ENCODE data around the gene OSER1.

OSER1 gene

DNA sequence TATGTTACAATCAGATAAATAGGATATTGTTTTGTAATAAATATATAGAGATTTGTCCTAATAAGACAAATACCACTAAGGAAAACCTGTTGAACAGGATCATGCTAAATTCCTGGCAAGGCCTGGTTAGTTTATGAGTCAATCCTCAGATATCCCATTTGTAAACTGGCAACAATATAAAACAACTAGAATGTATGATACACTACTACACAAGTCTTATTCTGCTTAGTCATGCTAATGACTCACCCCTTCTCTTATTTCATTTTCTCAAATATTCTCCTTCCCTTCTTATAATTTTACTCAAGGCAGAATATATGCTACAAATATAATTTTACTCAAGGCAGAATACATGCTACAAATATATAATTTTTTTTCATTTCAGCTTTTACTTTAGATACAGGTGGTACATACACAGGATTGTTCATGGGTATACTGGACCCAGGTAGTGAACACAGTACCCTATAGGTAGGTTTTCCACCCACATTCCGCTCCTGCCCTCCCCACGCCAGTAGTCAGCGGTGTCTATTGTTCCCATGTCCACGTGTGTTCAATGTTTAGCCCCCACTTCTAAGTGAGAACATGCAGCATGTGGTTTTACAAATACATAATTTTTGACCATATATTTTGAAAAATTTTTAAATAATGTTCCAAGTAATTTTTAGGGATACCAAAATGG lies 6.3 kb downstream of the OSER1 start:
- Histone ChIP-seq H3K4me2 (ENCODE audit: low read depth, low read length, poor library complexity, severe bottlenecking) (peak overlapping the region; percentile 6), H3K4me1 (ENCODE audit: insufficient read depth, low read length, poor library complexity, severe bottlenecking) (peaks cover 38% of the 10 kb centered on the region), H3K9me2 (replicated peaks; ENCODE audit: low read depth, low read length) (no peaks in the 10 kb centered on the region), H2AFZ (ENCODE audit: low read length) (no peak overlapping the region), H3K27me3 (ENCODE audit: insufficient read depth, low read length, poor library complexity, severe bottlenecking) (no peaks in the 10 kb centered on the region), H3K9ac (ENCODE audit: low read depth, low read length, poor library complexity, severe bottlenecking) (no peak overlapping the region), H3F3A (ENCODE audit: low read depth) (no peaks in the 10 kb centered on the region), H3K79me2 (ENCODE audit: insufficient read depth, low read length) (peaks cover 50% of the 10 kb centered on the region), H3K4me3 (ENCODE audit: low read length, poor library complexity, severe bottlenecking) (no peak overlapping the region), H3K9me3 (ENCODE audit: insufficient read depth, low read depth, low read length) (no peaks in the 10 kb centered on the region), H4K20me1 (ENCODE audit: insufficient read depth, low read length, poor library complexity, severe bottlenecking) (peaks cover 43% of the 10 kb centered on the region), H3K36me3 (ENCODE audit: insufficient read depth, low read length) (peaks cover 52% of the 10 kb centered on the region)
- no peak for TF ChIP-seq EZH2phosphoT487 (IDR thresholded peaks at IDR 0.05; ENCODE audit: borderline replicate concordance)
- TF ChIP-seq CTCF (conservative IDR thresholded peaks at IDR 0.05; ENCODE audit: low read length) = no peak

DNA sequence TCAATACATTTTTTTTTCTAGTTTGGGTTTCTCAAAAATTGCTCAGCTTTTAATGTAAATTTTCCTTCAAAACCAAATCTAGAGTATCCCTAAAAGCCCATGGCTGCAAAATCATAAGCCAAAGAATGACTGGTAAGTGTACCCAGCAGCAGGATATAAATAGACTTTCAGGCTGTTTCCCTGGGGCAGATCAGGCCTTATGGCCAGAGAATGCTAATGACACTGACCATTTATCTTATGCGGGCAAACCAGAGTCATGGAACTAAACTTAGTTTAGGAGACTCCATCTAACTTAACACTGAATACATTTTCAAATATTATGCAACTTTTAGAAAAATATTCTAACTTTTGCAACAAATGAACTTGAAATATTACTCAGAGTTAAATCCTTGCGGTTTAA lies 7.4 kb downstream of the OSER1 start:
- H3K27me3 ChIP-seq (ENCODE audit: insufficient read depth, low read length, poor library complexity, severe bottlenecking) = no peaks in the 10 kb centered on the region
- H3F3A ChIP-seq (ENCODE audit: low read depth) = no peaks in the 10 kb centered on the region
- TF ChIP-seq EZH2phosphoT487 (IDR thresholded peaks at IDR 0.05; ENCODE audit: borderline replicate concordance) = no peak
- no peak for TF ChIP-seq CTCF (conservative IDR thresholded peaks at IDR 0.05; ENCODE audit: low read length)
- peaks cover 39% of the 10 kb centered on the region for H3K79me2 ChIP-seq (ENCODE audit: insufficient read depth, low read length)
- peaks cover 31% of the 10 kb centered on the region for H4K20me1 ChIP-seq (ENCODE audit: insufficient read depth, low read length, poor library complexity, severe bottlenecking)
- no peaks in the 10 kb centered on the region for H3K9me2 ChIP-seq (replicated peaks; ENCODE audit: low read depth, low read length)
- peaks cover 60% of the 10 kb centered on the region for H3K36me3 ChIP-seq (ENCODE audit: insufficient read depth, low read length)
- no peak overlapping the region for H3K9ac ChIP-seq (ENCODE audit: low read depth, low read length, poor library complexity, severe bottlenecking)
- H3K4me3 ChIP-seq (ENCODE audit: low read length, poor library complexity, severe bottlenecking) = no peak overlapping the region
- peaks cover 26% of the 10 kb centered on the region for H3K4me1 ChIP-seq (ENCODE audit: insufficient read depth, low read length, poor library complexity, severe bottlenecking)
- no peaks in the 10 kb centered on the region for H3K9me3 ChIP-seq (ENCODE audit: insufficient read depth, low read depth, low read length)
- no peak overlapping the region for H2AFZ ChIP-seq (ENCODE audit: low read length)
- H3K4me2 ChIP-seq (ENCODE audit: low read depth, low read length, poor library complexity, severe bottlenecking) = no peak overlapping the region

DNA sequence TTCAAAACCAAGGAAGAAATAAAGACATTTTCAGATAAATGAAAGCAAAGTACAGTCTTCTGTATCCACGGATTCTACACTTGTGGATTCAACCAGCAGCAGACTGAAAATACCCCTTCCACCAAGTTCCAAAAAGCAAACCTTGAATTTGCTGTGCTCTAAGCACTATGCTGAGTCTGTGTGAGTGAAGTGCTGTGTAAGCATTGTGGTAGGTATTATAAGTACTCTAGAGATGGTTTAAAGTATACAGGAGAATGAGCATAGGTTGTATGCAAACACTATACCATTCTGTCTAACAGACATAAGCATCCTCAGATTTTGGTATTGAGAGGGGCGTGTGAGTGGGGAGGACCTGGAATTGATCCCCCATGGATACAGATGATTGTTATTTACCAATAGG lies 9.6 kb downstream of the OSER1 start:
- no peaks in the 10 kb centered on the region for H3F3A ChIP-seq (ENCODE audit: low read depth)
- H3K79me2 ChIP-seq (ENCODE audit: insufficient read depth, low read length) = peaks cover 18% of the 10 kb centered on the region; the same call in 1 of the 2 replicates
- H3K9ac ChIP-seq (ENCODE audit: low read depth, low read length, poor library complexity, severe bottlenecking) = no peak overlapping the region
- no peaks in the 10 kb centered on the region for H3K9me3 ChIP-seq (ENCODE audit: insufficient read depth, low read depth, low read length)
- H3K4me2 ChIP-seq (ENCODE audit: low read depth, low read length, poor library complexity, severe bottlenecking) = no peak overlapping the region
- no peak overlapping the region for H2AFZ ChIP-seq (ENCODE audit: low read length)
- no peaks in the 10 kb centered on the region for H3K9me2 ChIP-seq (replicated peaks; ENCODE audit: low read depth, low read length)
- peaks cover 9% of the 10 kb centered on the region for H4K20me1 ChIP-seq (ENCODE audit: insufficient read depth, low read length, poor library complexity, severe bottlenecking)
- H3K4me3 ChIP-seq (ENCODE audit: low read length, poor library complexity, severe bottlenecking) = no peak overlapping the region
- no peaks in the 10 kb centered on the region for H3K27me3 ChIP-seq (ENCODE audit: insufficient read depth, low read length, poor library complexity, severe bottlenecking)
- H3K4me1 ChIP-seq (ENCODE audit: insufficient read depth, low read length, poor library complexity, severe bottlenecking) = peaks cover 10% of the 10 kb centered on the region
- TF ChIP-seq CTCF (conservative IDR thresholded peaks at IDR 0.05; ENCODE audit: low read length) (no peak), EZH2phosphoT487 (IDR thresholded peaks at IDR 0.05; ENCODE audit: borderline replicate concordance) (no peak)
- peaks cover 75% of the 10 kb centered on the region for H3K36me3 ChIP-seq (ENCODE audit: insufficient read depth, low read length)

Data from Loucy (cell line).